H9 (cell line): ENCODE measurements around the gene FAHD1. TPM values are rescaled to one million over a fixed set of nuclear protein-coding genes. Genes with fewer than 3 reads are reported as not detected.
A peak's percentile ranks its signal among the peaks of the same experiment; 100 is the strongest.

Experiments used
- DNase-seq: peaks from one replicate; pipeline ENCODE4 v3.0.0-alpha.2; 2017
- H2AFZ ChIP-seq: one replicate; pipeline ENCODE4 v1.6.1; 2013; ENCODE audit warnings: mild to moderate bottlenecking, low read length, control low read depth, moderate library complexity
- H2AK5ac ChIP-seq: 2 replicates; pipeline ENCODE4 v1.6.1; 2013; ENCODE audit warnings: low read length, control low read depth, mixed read lengths; ENCODE audit not compliant: insufficient read length
- H2BK120ac ChIP-seq: one replicate; pipeline ENCODE4 v1.6.1; 2013; ENCODE audit warnings: low read depth, mild to moderate bottlenecking, low read length, control low read depth, inconsistent platforms; ENCODE audit not compliant: poor library complexity, severe bottlenecking
- H2BK12ac ChIP-seq: 2 replicates; pipeline ENCODE4 v1.6.1; 2013; ENCODE audit warnings: low read length, control low read depth, mixed read lengths, low read depth; ENCODE audit not compliant: insufficient read length
- H2BK15ac ChIP-seq: 2 replicates; pipeline ENCODE4 v1.6.1; 2013; ENCODE audit warnings: low read depth, low read length, control low read depth
- H2BK20ac ChIP-seq: one replicate; pipeline ENCODE4 v1.6.1; 2013; ENCODE audit warnings: low read depth, mild to moderate bottlenecking, low read length, control low read depth, inconsistent platforms; ENCODE audit not compliant: poor library complexity, severe bottlenecking
- H2BK5ac ChIP-seq: 2 replicates; pipeline ENCODE4 v1.6.1; 2013; ENCODE audit warnings: low read length, control low read depth, mixed read lengths; ENCODE audit not compliant: insufficient read length
- H3K14ac ChIP-seq: 2 replicates; pipeline ENCODE4 v1.6.1; 2013; ENCODE audit warnings: low read length, control low read depth; ENCODE audit not compliant: insufficient read depth
- H3K18ac ChIP-seq: 2 replicates; pipeline ENCODE4 v1.6.1; 2013; ENCODE audit warnings: low read depth, mild to moderate bottlenecking, mixed read lengths, low read length, control low read depth; ENCODE audit not compliant: insufficient read length
- H3K23ac ChIP-seq: 2 replicates; pipeline ENCODE4 v1.6.1; 2013; ENCODE audit warnings: low read length, control low read depth, mixed read lengths, low read depth; ENCODE audit not compliant: insufficient read length
- H3K23me2 ChIP-seq: 2 replicates; pipeline ENCODE4 v1.6.1; 2013; ENCODE audit warnings: low read depth, mild to moderate bottlenecking, mixed read lengths, low read length, control low read depth; ENCODE audit not compliant: insufficient read length, poor library complexity, severe bottlenecking
- H3K27ac ChIP-seq: 2 replicates; pipeline ENCODE4 v1.5.1; 2013; ENCODE audit warnings: low read length, control low read depth, mixed read lengths, low read depth; ENCODE audit not compliant: insufficient read length
- H3K27me3 ChIP-seq: 2 replicates; pipeline ENCODE4 v1.6.1; 2013; ENCODE audit warnings: low read length, control low read depth, inconsistent platforms; ENCODE audit not compliant: insufficient read depth
- H3K4ac ChIP-seq: 2 replicates; pipeline ENCODE4 v1.6.1; 2013; ENCODE audit warnings: low read depth, mild to moderate bottlenecking, control low read depth, inconsistent platforms, low read length, moderate library complexity
- H3K4me1 ChIP-seq: 2 replicates; pipeline ENCODE4 v1.6.1; 2013; ENCODE audit warnings: low read length, control low read depth, inconsistent platforms; ENCODE audit not compliant: insufficient read depth
- H3K4me2 ChIP-seq: 2 replicates; pipeline ENCODE4 v1.6.1; 2013; ENCODE audit warnings: low read length, control low read depth, mixed read lengths; ENCODE audit not compliant: insufficient read length, insufficient read depth
- H3K56ac ChIP-seq: 2 replicates; pipeline ENCODE4 v1.6.1; 2013; ENCODE audit warnings: low read depth, mild to moderate bottlenecking, mixed read lengths, low read length, control low read depth; ENCODE audit not compliant: insufficient read length
- H3K79me1 ChIP-seq: 2 replicates; pipeline ENCODE4 v1.6.1; 2013; ENCODE audit warnings: low read depth, mild to moderate bottlenecking, moderate library complexity, low read length, control low read depth, inconsistent platforms; ENCODE audit not compliant: insufficient read depth, poor library complexity, severe bottlenecking
- H3K79me2 ChIP-seq: 2 replicates; pipeline ENCODE4 v1.6.1; 2013; ENCODE audit warnings: low read length, control low read depth, inconsistent platforms; ENCODE audit not compliant: insufficient read depth
- H3K9ac ChIP-seq: 2 replicates; pipeline ENCODE4 v1.6.1; 2013; ENCODE audit warnings: low read length, control low read depth, mixed read lengths; ENCODE audit not compliant: insufficient read length; ENCODE audit errors: extremely low read depth
- H3K9me3 ChIP-seq: one replicate; pipeline ENCODE4 v1.6.1; 2013; ENCODE audit warnings: low read depth, low read length, inconsistent platforms; ENCODE audit not compliant: control insufficient read depth
- H3T11ph ChIP-seq: one replicate; pipeline ENCODE4 v1.6.1; 2013; ENCODE audit warnings: mild to moderate bottlenecking, low read length, control low read depth, inconsistent platforms
- H4K20me1 ChIP-seq: one replicate; pipeline ENCODE4 v1.6.1; 2013; ENCODE audit not compliant: control insufficient read depth, insufficient read length, insufficient read depth
- H4K5ac ChIP-seq: 2 replicates; pipeline ENCODE4 v1.6.1; 2013; ENCODE audit warnings: low read depth, mild to moderate bottlenecking, mixed read lengths, low read length, control low read depth; ENCODE audit not compliant: insufficient read length
- H4K8ac ChIP-seq: replicated peaks from 2 replicates; pipeline ENCODE4 v1.6.1; 2013; ENCODE audit warnings: low read length, control low read depth, mixed read lengths, low read depth; ENCODE audit not compliant: insufficient read length
- H4K91ac ChIP-seq: 2 replicates; pipeline ENCODE4 v1.6.1; 2013; ENCODE audit warnings: low read depth, mild to moderate bottlenecking, moderate library complexity, mixed read lengths, low read length, control low read depth; ENCODE audit not compliant: insufficient read length
- H3K27ac Mint-ChIP-seq, 3 experiments: 2 replicates in 2 of 3; 3 replicates in 1 of 3; pipeline ENCODE4 v1.8.0; 2020 to 2021; ENCODE audit warnings: mixed read lengths in 3 of 3, mild to moderate bottlenecking in 1 of 3, moderate library complexity in 1 of 3
- H3K27me3 Mint-ChIP-seq: 2 replicates; pipeline ENCODE4 v1.8.0; 2021; ENCODE audit warnings: low read depth, mild to moderate bottlenecking, moderate library complexity, mixed read lengths
- H3K36me3 Mint-ChIP-seq, 3 experiments: 2 replicates in 2 of 3; 3 replicates in 1 of 3; pipeline ENCODE4 v1.8.0; 2020 to 2021; ENCODE audit warnings: low read depth in 3 of 3, mixed read lengths in 3 of 3; ENCODE audit not compliant: insufficient read depth in 1 of 3
- H3K4me1 Mint-ChIP-seq, 2 experiments: 2 replicates each; pipeline ENCODE4 v1.8.0; 2020; ENCODE audit warnings: mixed read lengths in 2 of 2
- H3K4me3 Mint-ChIP-seq, 2 experiments: 2 replicates in 1 of 2; 3 replicates in 1 of 2; pipeline ENCODE4 v1.8.0; 2020 to 2021; ENCODE audit warnings: mild to moderate bottlenecking in 2 of 2, mixed read lengths in 2 of 2, moderate library complexity in 1 of 2
- H3K9me3 Mint-ChIP-seq, 2 experiments: 2 replicates in 1 of 2; 3 replicates in 1 of 2; pipeline ENCODE4 v1.8.0; 2020; ENCODE audit warnings: mild to moderate bottlenecking in 2 of 2, mixed read lengths in 2 of 2, moderate library complexity in 1 of 2
- WGBS: extraction: QIAGEN DNeasy Blood & Tissue Kit; methylation state at CpG from one replicate; pipeline ENCODE4 v1.1.7; 2013; ENCODE audit warnings: missing lambda C conversion rate, low lambda C conversion rate, mixed read lengths; ENCODE audit not compliant: insufficient read length; ENCODE audit errors: extremely low coverage; 5-methylcytosine and 5-hydroxymethylcytosine counted together
- total RNA-seq: library from RNA; stranded (reverse); gene quantifications from 2 replicates; pipeline ENCODE4 v1.2.1, GENCODE V29; 2021
- TF ChIP-seq, protein P1 (sequence below): fragments of 200-600 bp; sonication (generic); conservative IDR thresholded peaks from 3 replicates; pipeline ENCODE4 v1.8.0; 2021; ENCODE audit warnings: antibody characterized with exemption, mild to moderate bottlenecking

The FAHD1 gene
- total RNA-seq, 1 experiment from 2014 or later, result 16.2 TPM

DNA sequence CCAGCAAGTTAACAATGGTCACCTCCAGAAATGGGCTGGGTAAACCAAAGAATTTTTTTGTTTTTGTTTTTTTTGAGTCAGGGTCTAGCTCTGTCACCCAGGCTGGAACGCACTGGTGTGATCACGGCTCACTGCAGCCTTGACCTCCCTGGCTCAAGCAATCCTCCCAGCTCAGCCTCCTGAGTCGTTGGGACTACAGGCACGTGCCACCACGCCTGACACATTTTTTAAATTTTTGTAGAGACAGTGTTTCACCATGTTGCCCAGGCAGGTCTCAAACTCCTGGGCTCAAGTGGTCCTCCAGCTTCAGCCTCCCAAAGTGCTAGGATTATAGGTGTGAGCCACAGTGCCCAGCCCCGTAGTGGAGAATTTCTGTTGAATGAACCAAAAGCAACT, 46.3 kb upstream of the FAHD1 start:
- Histone ChIP-seq H3K23ac (no peak overlapping the region), H2BK120ac (no peak overlapping the region), H3K27me3 (no peaks in the 10 kb centered on the region), H2AFZ (no peak overlapping the region), H3K79me2 (peaks cover 6% of the 10 kb centered on the region; the same call in 1 of the 2 replicates), H3T11ph (no peak overlapping the region), H2BK12ac (no peak overlapping the region), H4K5ac (no peak overlapping the region), H3K27ac (no peak overlapping the region), H3K23me2 (peaks cover 5% of the 10 kb centered on the region), H3K9ac (no peak overlapping the region), H3K14ac (no peak overlapping the region), H3K79me1 (peaks cover 5% of the 10 kb centered on the region), H3K4me1 (no peaks in the 10 kb centered on the region; the same call in 1 of the 2 replicates), H3K18ac (no peak overlapping the region), H3K56ac (no peak overlapping the region), H4K20me1 (no peaks in the 10 kb centered on the region), H3K4me2 (no peak overlapping the region), H3K9me3 (no peaks in the 10 kb centered on the region), H4K91ac (no peak overlapping the region), H3K4ac (no peak overlapping the region), H2BK15ac (no peak overlapping the region), H2BK5ac (no peak overlapping the region), H2BK20ac (no peak overlapping the region), H2AK5ac (no peak overlapping the region), H4K8ac (no peak overlapping the region)
- Mint-ChIP-seq H3K27me3 (peaks cover 2% of the 10 kb centered on the region; the same call in 1 of the 2 replicates), H3K27ac (no peak overlapping the region; a peak in 1 of 7 replicates), H3K4me3 (peak overlapping the region; percentile 91 to 94; a peak in 4 of 5 replicates), H3K9me3 (no peaks in the 10 kb centered on the region), H3K36me3 (peaks cover 1 to 39% (median 11%) of the 10 kb centered on the region in 3 experiments; a peak in 5 of 7 replicates), H3K4me1 (peaks cover 7 to 14% of the 10 kb centered on the region in 2 experiments)
- TF ChIP-seq, protein P1, sequence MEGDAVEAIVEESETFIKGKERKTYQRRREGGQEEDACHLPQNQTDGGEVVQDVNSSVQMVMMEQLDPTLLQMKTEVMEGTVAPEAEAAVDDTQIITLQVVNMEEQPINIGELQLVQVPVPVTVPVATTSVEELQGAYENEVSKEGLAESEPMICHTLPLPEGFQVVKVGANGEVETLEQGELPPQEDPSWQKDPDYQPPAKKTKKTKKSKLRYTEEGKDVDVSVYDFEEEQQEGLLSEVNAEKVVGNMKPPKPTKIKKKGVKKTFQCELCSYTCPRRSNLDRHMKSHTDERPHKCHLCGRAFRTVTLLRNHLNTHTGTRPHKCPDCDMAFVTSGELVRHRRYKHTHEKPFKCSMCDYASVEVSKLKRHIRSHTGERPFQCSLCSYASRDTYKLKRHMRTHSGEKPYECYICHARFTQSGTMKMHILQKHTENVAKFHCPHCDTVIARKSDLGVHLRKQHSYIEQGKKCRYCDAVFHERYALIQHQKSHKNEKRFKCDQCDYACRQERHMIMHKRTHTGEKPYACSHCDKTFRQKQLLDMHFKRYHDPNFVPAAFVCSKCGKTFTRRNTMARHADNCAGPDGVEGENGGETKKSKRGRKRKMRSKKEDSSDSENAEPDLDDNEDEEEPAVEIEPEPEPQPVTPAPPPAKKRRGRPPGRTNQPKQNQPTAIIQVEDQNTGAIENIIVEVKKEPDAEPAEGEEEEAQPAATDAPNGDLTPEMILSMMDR, result no peak
- DNase-seq, result no peak
- WGBS, result no CpG with 5 or more reads among the region's 6 CpGs
